ENCODE results near the gene SAG. TPM values are rescaled to one million over a fixed set of nuclear protein-coding genes. Genes with fewer than 3 reads are reported as not detected.

The SAG gene
- total RNA-seq, 4 donors from 2014 or later, result 0.10 TPM; not detected in 3

DNA sequence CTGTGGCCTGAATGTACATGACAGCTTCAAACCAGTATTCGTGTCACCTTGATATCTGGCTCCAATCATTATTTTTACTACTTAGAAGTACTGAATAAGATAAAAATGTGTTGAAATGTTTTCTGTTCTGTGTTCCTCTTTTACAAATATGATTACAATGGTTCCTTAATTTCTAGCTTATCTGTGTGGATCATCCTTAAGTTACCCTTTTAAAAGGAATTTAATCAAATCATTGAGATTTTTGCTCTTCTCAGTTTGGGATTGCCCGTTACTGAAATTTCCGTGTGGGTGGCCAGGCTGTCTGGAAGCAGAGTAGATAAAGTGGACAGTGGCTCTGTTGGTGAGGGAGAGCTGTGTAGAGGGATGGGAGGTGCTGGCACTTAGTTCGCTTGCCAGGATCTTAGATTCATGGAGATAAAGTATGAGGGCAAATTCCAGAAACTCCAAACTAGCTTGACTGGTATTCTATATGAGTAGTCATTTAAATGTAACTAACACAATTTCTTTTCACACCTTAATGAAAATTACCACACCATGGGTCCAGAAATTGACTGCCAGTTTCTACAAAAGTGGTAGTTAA, 27.4 kb upstream of the SAG start:
- Histone ChIP-seq H3K36me3 (peaks cover 9 to 96% of the 10 kb centered on the region in 2 donors), H3K4me1 (no peaks in the 10 kb centered on the region), H3K4me3 (no peak overlapping the region), H3K27ac (no peak overlapping the region), H3K27me3 (no peaks in the 10 kb centered on the region), H3K9me3 (no peaks in the 10 kb centered on the region)
- in situ Hi-C loops (cut with MboI; ENCODE audit: low sequenced_read_pairs in 4 of 4) (no loop called here), intact Hi-C loops (cut with DNase I; ENCODE audit: low total_unique reads) (no loop called here)
- TF ChIP-seq, protein P1, sequence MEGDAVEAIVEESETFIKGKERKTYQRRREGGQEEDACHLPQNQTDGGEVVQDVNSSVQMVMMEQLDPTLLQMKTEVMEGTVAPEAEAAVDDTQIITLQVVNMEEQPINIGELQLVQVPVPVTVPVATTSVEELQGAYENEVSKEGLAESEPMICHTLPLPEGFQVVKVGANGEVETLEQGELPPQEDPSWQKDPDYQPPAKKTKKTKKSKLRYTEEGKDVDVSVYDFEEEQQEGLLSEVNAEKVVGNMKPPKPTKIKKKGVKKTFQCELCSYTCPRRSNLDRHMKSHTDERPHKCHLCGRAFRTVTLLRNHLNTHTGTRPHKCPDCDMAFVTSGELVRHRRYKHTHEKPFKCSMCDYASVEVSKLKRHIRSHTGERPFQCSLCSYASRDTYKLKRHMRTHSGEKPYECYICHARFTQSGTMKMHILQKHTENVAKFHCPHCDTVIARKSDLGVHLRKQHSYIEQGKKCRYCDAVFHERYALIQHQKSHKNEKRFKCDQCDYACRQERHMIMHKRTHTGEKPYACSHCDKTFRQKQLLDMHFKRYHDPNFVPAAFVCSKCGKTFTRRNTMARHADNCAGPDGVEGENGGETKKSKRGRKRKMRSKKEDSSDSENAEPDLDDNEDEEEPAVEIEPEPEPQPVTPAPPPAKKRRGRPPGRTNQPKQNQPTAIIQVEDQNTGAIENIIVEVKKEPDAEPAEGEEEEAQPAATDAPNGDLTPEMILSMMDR (IDR thresholded peaks at IDR 0.05 in 4 of 5, conservative IDR thresholded peaks at IDR 0.05 in 1 of 5), result no peak
- no peak for TF ChIP-seq POLR2A (IDR thresholded peaks at IDR 0.05)
- ATAC-seq (no peak), DNase-seq (no peak)

DNA sequence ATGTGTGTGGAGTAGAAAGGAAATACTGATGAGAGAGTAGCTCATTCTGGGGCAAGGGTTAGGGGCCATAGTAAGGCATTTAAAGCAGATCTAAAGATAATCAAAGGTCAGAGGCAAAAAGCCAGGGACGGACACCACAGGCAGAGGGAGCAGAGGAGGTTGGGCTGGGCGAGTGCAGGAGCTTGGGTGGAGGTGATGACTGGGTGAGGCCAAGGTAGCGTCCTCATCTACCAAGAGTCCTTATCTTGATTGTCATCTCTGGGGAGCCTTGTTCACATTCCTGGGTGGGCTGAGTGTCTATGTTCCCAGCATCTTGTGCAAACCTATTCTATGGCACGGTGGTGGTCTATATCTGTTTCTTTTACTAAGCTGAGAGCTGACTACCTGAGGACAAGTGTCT, 26.1 kb upstream of the SAG start:
- ATAC-seq (no peak), DNase-seq (no peak)
- Histone ChIP-seq H3K9me3 (no peaks in the 10 kb centered on the region), H3K4me1 (no peaks in the 10 kb centered on the region), H3K27me3 (no peaks in the 10 kb centered on the region), H3K36me3 (peaks cover 7 to 94% of the 10 kb centered on the region in 2 donors), H3K4me3 (no peak overlapping the region), H3K27ac (no peak overlapping the region)
- no peak for TF ChIP-seq POLR2A (IDR thresholded peaks at IDR 0.05)
- TF ChIP-seq, protein P1 (IDR thresholded peaks at IDR 0.05 in 4 of 5, conservative IDR thresholded peaks at IDR 0.05 in 1 of 5), result no peak
- in situ Hi-C loops (cut with MboI; ENCODE audit: low sequenced_read_pairs in 4 of 4) (no loop called here), intact Hi-C loops (cut with DNase I; ENCODE audit: low total_unique reads) (no loop called here)

DNA sequence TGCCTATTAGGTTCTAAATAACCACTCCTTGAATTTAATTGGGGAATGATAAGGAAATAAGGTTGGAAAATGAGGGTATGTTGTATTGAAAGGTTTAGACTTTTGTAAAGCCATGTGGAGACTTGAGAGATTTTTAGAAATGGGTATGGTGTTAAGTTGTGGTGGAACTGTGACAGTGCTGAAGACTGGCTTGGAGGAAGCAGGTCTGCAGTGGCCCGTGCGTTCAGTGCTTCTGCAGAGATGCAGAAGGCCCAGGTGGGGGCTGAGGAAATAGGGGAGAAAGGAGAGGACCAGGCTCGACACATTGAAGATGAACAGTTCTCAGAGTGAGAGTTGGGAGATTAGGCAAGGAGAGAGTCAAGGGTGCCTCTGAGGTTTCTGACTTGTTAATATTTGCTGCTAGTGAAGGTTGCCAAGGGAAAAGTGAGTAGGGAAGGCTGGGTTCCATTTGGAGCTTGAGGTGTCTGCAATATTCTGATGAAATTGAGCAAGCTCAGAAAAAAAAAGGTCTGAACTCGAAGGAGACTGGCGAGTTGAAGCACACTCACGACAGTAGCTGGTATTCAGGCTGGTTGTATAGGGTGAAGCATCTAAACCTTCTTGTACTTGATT, 25.5 kb upstream of the SAG start:
- no peak for TF ChIP-seq POLR2A (IDR thresholded peaks at IDR 0.05)
- TF ChIP-seq, protein P1 (IDR thresholded peaks at IDR 0.05 in 4 of 5, conservative IDR thresholded peaks at IDR 0.05 in 1 of 5), result no peak
- Histone ChIP-seq H3K27me3 (no peaks in the 10 kb centered on the region), H3K9me3 (no peaks in the 10 kb centered on the region), H3K4me1 (no peaks in the 10 kb centered on the region), H3K4me3 (no peak overlapping the region), H3K36me3 (peaks cover 7 to 94% of the 10 kb centered on the region in 2 donors), H3K27ac (no peak overlapping the region)
- in situ Hi-C loops (cut with MboI; ENCODE audit: low sequenced_read_pairs in 4 of 4) (no loop called here), intact Hi-C loops (cut with DNase I; ENCODE audit: low total_unique reads) (no loop called here)
- no peak for DNase-seq
- ATAC-seq, result no peak

DNA sequence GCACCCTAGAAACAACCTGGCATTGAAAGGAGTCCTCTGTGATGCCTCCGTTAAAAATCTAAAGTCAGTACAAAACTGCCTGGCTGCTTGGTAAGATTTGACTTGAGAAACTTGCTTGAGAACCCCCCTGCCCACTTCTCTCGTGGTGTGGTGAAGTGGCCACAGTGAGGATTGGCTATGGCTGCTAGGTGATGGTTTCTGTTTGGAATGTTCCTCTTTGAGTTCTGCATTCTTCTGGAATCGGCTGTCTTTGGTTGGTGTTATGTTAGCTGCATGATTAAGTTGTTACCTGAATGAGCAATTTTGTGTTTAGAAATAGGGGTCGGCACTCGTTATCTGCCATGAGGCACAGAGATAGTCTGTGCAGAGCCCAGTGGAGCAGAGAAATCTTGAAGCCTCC, 21.7 kb upstream of the SAG start:
- no peak for TF ChIP-seq POLR2A (IDR thresholded peaks at IDR 0.05)
- TF ChIP-seq, protein P1 (IDR thresholded peaks at IDR 0.05 in 4 of 5, conservative IDR thresholded peaks at IDR 0.05 in 1 of 5), result no peak
- DNase-seq (no peak), ATAC-seq (no peak)
- Histone ChIP-seq H3K36me3 (peaks cover 0 to 91% of the 10 kb centered on the region in 2 donors), H3K4me3 (no peak overlapping the region), H3K27ac (no peak overlapping the region), H3K4me1 (no peaks in the 10 kb centered on the region), H3K9me3 (no peaks in the 10 kb centered on the region), H3K27me3 (no peaks in the 10 kb centered on the region)
- in situ Hi-C loops (cut with MboI; ENCODE audit: low sequenced_read_pairs in 4 of 4), result no loop called here
- intact Hi-C loops (cut with DNase I; ENCODE audit: low total_unique reads), result no loop called here

Measured in gastrocnemius medialis (tissue), 4 donors.